Heart right ventricle (tissue), 16 donors: ENCODE measurements around the gene CCR5. TPM values are rescaled to one million over a fixed set of nuclear protein-coding genes. Genes with fewer than 3 reads are reported as not detected.
"Not testable (repeated sequence)": the region's sequence is repeated elsewhere in the genome, so short reads cannot be mapped to it uniquely, and the experiment has no call there.

Experiments used
- ATAC-seq, 8 donors: fragments of 200-7000 bp; cut with Tn5 transposase; one replicate each; pipeline ENCODE4 v1.9.1; 2020; ENCODE audit warnings: mild to moderate bottlenecking in 8 of 8, moderate library complexity in 8 of 8, moderate number of reproducible peaks in 1 of 8
- DNase-seq, 2 donors: peaks; one replicate each; pipeline ENCODE4 v3.0.0-alpha.2; 2020
- H3K27ac ChIP-seq, 10 donors: fragments of 200-600 bp; sonication (generic) in 2 of 10; one replicate each; pipeline versions ENCODE4 v1.5.0 to v1.8.0; 2020 to 2022; ENCODE audit warnings: mild to moderate bottlenecking in 3 of 10
- H3K27me3 ChIP-seq, 7 donors: fragments of 200-600 bp; one replicate each; pipeline ENCODE4 v1.8.0; 2021 to 2022; ENCODE audit warnings: mild to moderate bottlenecking in 2 of 7
- H3K36me3 ChIP-seq, 9 donors: fragments of 200-600 bp; sonication (generic) in 1 of 9; one replicate each; pipeline versions ENCODE4 v1.5.0 to v1.8.0; 2020 to 2022; ENCODE audit warnings: mild to moderate bottlenecking in 2 of 9
- H3K4me1 ChIP-seq, 9 donors: fragments of 200-600 bp; sonication (generic) in 1 of 9; one replicate each; pipeline versions ENCODE4 v1.5.0 to v1.8.0; 2020 to 2022; ENCODE audit warnings: mild to moderate bottlenecking in 4 of 9
- H3K4me3 ChIP-seq, 10 donors: fragments of 200-600 bp; sonication (generic) in 2 of 10; one replicate each; pipeline versions ENCODE4 v1.5.0 to v1.8.0; 2020 to 2022; ENCODE audit warnings: mild to moderate bottlenecking in 7 of 10, moderate library complexity in 2 of 10
- H3K9me3 ChIP-seq, 11 donors: fragments of 200-600 bp in 10 of 11; sonication (generic) in 2 of 11; one replicate each; pipeline versions ENCODE4 v1.5.0 to v1.8.0; 2013 to 2022; ENCODE audit warnings: mild to moderate bottlenecking in 2 of 11, control low read depth in 1 of 11, moderate library complexity in 1 of 11
- CTCF ChIP-seq, 9 donors: fragments of 200-600 bp; sonication (generic) in 2 of 9; IDR thresholded peaks; one replicate each; pipeline versions ENCODE4 v1.5.0 to v1.8.0; 2021 to 2022; ENCODE audit warnings: antibody characterized with exemption in 9 of 9, mild to moderate bottlenecking in 5 of 9, moderate library complexity in 1 of 9
- WGBS, 2 donors: extraction: QIAGEN DNeasy Blood & Tissue Kit; methylation state at CpG; one replicate each; pipeline ENCODE4 v1.1.7; 2013; ENCODE audit warnings: inconsistent platforms in 1 of 2; 5-methylcytosine and 5-hydroxymethylcytosine counted together
- intact Hi-C, 10 donors: fragments of 100-400 bp; cut with DNase I; formaldehyde crosslinking; loops; one replicate each; pipeline versions ENCODE4 v1.11.1 to v1.14.2; 2022
- polyA plus RNA-seq, 2 donors: library from polyadenylated mRNA; stranded (reverse); fragments of 200-250 nt; gene quantifications; one replicate each; pipeline ENCODE4 v1.2.3, GENCODE V29; 2013
- total RNA-seq, 10 donors: library from RNA; stranded (reverse); fragmentation: NEBNext Ultra II Directional in 3 of 10; extraction: Animal tissue kit (Norgen Biotek cat#: 25700) in 3 of 10; gene quantifications; one replicate each; pipeline versions ENCODE4 v1.2.1 to v1.2.4, GENCODE V29; 2021 to 2023
- donor health status: Arrhythmogenic right ventricular cardiomyopathy.
- donor health status: ischemic (EF 13 %, LVEDD 7.1; RV severe dilation, severe dysfunction).
- donor health status: healthy with polysubstance abuse.
- donor health status: DM: no; HTN: yes; CAD: no.
- donor health status: DM: no; HTN: no; CAD: no.
- donor health status: ischemic (EF 25% LVEDD 6.9; RV normal size, moderate dysfunction).
- donor health status: ischemic (EF 25% LVEDD 5.7; RV mildly dilated, moderate dysfunction).
- donor health status: healthy.
- donor health status: DM: yes; HTN: yes; CAD: no.
- donor health status: Ischemic cardiomyopathy.
- donor health status: ischemic (EF 35%, LVEDD 5.7; RV mildly dilated, moderate dysfunction).
- donor health status: nonischemic (EF 11% LVEDD 7.7; RV severe dilation, severe dysfunction).
- donor health status: DM: yes; HTN: yes; CAD: no.
- donor health status: PGD.
- donor health status: ischemic (EF 29% LVEDD 5.4; RV normal size, mild dysfunction).
- donor health status: nonischemic (EF 23%, LVEDD 6.1; RV moderate dilation, normal function).

The CCR5 gene
- total and polyA plus RNA-seq, 12 donors: 0.17 to 7.2 (median 0.37) TPM

- intact Hi-C loops: no loop called here
- Histone ChIP-seq H3K9me3 (no peaks in the 10 kb centered on the region), H3K27me3 (peaks cover 0 to 10% (median 0%) of the 10 kb centered on the region in 7 donors), H3K4me1 (peaks cover 0 to 41% (median 5%) of the 10 kb centered on the region in 9 donors), H3K36me3 (no peaks in the 10 kb centered on the region), H3K27ac (peak overlapping the region in 1 of 10 donors; percentile 36), H3K4me3 (no peak overlapping the region)
- 74 to 75% methylated on average over 5 of the region's 5 CpGs for WGBS, 2 donors
- DNase-seq: no peak
- no peak for ATAC-seq
- no peak for TF ChIP-seq CTCF (IDR thresholded peaks at IDR 0.05)
These were observed 13.2 kb downstream of the CCR5 start for GRCh38 chr3:46383951-46384330.

GRCh38 chr3:46386205-46386604 lies 15.5 kb downstream of the CCR5 start:
- no peaks in the 10 kb centered on the region for H3K9me3 ChIP-seq

GRCh38 chr3:46388847-46389246 lies 18.1 kb downstream of the CCR5 start:
- H3K4me3 ChIP-seq, H3K27me3 ChIP-seq, intact Hi-C loops, H3K27ac ChIP-seq, H3K36me3 ChIP-seq, DNase-seq, ATAC-seq, H3K9me3 ChIP-seq: not testable (repeated sequence)
- peaks cover 0 to 23% (median 0%) of the 10 kb centered on the region in 9 donors for H3K4me1 ChIP-seq
- whole genome bisulfite sequencing, 2 donors: 91 to 95% methylated on average over 4 of the region's 4 CpGs

More at GRCh38 chr3:46386205-46386604, 15.5 kb downstream of the CCR5 start:
- intact Hi-C loops: no loop called here
- H3K27ac ChIP-seq: peak overlapping the region in 1 of 10 donors; percentile 1
- DNase-seq (no peak), ATAC-seq (peak in 2 of 8 donors; percentile 17 to 48)
- TF ChIP-seq CTCF (IDR thresholded peaks at IDR 0.05): no peak
- H3K4me1 ChIP-seq: peaks cover 0 to 29% (median 2%) of the 10 kb centered on the region in 9 donors
- 57 to 65% methylated on average over 4 of the region's 4 CpGs for WGBS, 2 donors
- peaks cover 0 to 10% (median 0%) of the 10 kb centered on the region in 7 donors for H3K27me3 ChIP-seq
- no peaks in the 10 kb centered on the region for H3K36me3 ChIP-seq
- H3K4me3 ChIP-seq: no peak overlapping the region

GRCh38 chr3:46389306-46389705 lies 18.6 kb downstream of the CCR5 start:
- DNase-seq: no peak
- Histone ChIP-seq H3K27me3 (peaks cover 0 to 10% (median 0%) of the 10 kb centered on the region in 7 donors), H3K27ac (no peak overlapping the region), H3K4me1 (peaks cover 0 to 23% (median 0%) of the 10 kb centered on the region in 9 donors), H3K4me3 (no peak overlapping the region), H3K9me3 (no peaks in the 10 kb centered on the region), H3K36me3 (no peaks in the 10 kb centered on the region)
- no peak for ATAC-seq
- no peak for TF ChIP-seq CTCF (IDR thresholded peaks at IDR 0.05)
- intact Hi-C loops: no loop called here
- WGBS, 2 donors: 63 to 67% methylated on average over 6 of the region's 6 CpGs

GRCh38 chr3:46391526-46391925 lies 20.8 kb downstream of the CCR5 start:
- intact Hi-C loops, H3K27me3 ChIP-seq, DNase-seq, H3K4me3 ChIP-seq, H3K9me3 ChIP-seq, ATAC-seq, H3K27ac ChIP-seq, H3K36me3 ChIP-seq: not testable (repeated sequence)
- peaks cover 0 to 35% (median 0%) of the 10 kb centered on the region in 9 donors for H3K4me1 ChIP-seq
- 88 to 96% methylated on average over 5 of the region's 5 CpGs for WGBS, 2 donors
